ENCODE measurements around the gene GRK5.

Gene GRK5

GRCh38 chr10:119265691-119266090 lies 58.3 kb downstream of the GRK5 start:
- no peaks in the 10 kb centered on the region for H3K9me3 ChIP-seq
- no peak for TF ChIP-seq CTCF (IDR thresholded peaks at IDR 0.05)
- H3K4me3 ChIP-seq, result no peak overlapping the region
- H3K27me3 ChIP-seq, result no peaks in the 10 kb centered on the region
- H3K27ac ChIP-seq, result no peak overlapping the region
- H3K4me1 ChIP-seq, result peaks cover 4 to 28% (median 12%) of the 10 kb centered on the region in 4 donors
- no peak for DNase-seq
- intact Hi-C loops (cut with DNase I; ENCODE audit: low total_unique reads), result no loop called here
- peaks cover 0 to 6% (median 0%) of the 10 kb centered on the region in 3 donors for H3K36me3 ChIP-seq

- Histone ChIP-seq H3K9me3 (no peaks in the 10 kb centered on the region), H3K27ac (no peak overlapping the region), H3K4me1 (peaks cover 5 to 43% (median 25%) of the 10 kb centered on the region in 4 donors), H3K36me3 (peaks cover 0 to 6% (median 0%) of the 10 kb centered on the region in 3 donors), H3K27me3 (no peaks in the 10 kb centered on the region), H3K4me3 (no peak overlapping the region)
- TF ChIP-seq CTCF (IDR thresholded peaks at IDR 0.05), result no peak
- DNase-seq, result no peak
- intact Hi-C loops (cut with DNase I; ENCODE audit: low total_unique reads), result no loop called here
These were observed 60.0 kb downstream of the GRK5 start for GRCh38 chr10:119267384-119267783.

GRCh38 chr10:119268428-119268827 lies 61.1 kb downstream of the GRK5 start:
- intact Hi-C loops (cut with DNase I; ENCODE audit: low total_unique reads), result no loop called here
- peaks cover 5 to 47% (median 30%) of the 10 kb centered on the region in 4 donors for H3K4me1 ChIP-seq
- H3K9me3 ChIP-seq, result no peaks in the 10 kb centered on the region
- DNase-seq, result no peak
- TF ChIP-seq CTCF (IDR thresholded peaks at IDR 0.05), result no peak
- no peak overlapping the region for H3K4me3 ChIP-seq
- H3K27me3 ChIP-seq, result no peaks in the 10 kb centered on the region
- no peak overlapping the region for H3K27ac ChIP-seq
- peaks cover 0 to 6% (median 0%) of the 10 kb centered on the region in 3 donors for H3K36me3 ChIP-seq

GRCh38 chr10:119268871-119269506 lies 61.6 kb downstream of the GRK5 start:
- no peak for DNase-seq
- H3K27me3 ChIP-seq, result no peaks in the 10 kb centered on the region
- H3K9me3 ChIP-seq, result no peaks in the 10 kb centered on the region
- no peak for TF ChIP-seq CTCF (IDR thresholded peaks at IDR 0.05)
- H3K27ac ChIP-seq, result no peak overlapping the region
- intact Hi-C loops (cut with DNase I; ENCODE audit: low total_unique reads), result no loop called here
- peaks cover 0 to 6% (median 0%) of the 10 kb centered on the region in 3 donors for H3K36me3 ChIP-seq
- peaks cover 5 to 50% (median 29%) of the 10 kb centered on the region in 4 donors for H3K4me1 ChIP-seq
- no peak overlapping the region for H3K4me3 ChIP-seq

GRCh38 chr10:119269737-119270136 lies 62.4 kb downstream of the GRK5 start:
- intact Hi-C loops (cut with DNase I; ENCODE audit: low total_unique reads), result no loop called here
- no peak overlapping the region for H3K4me3 ChIP-seq
- DNase-seq, result peak in 1 of 2 donors; percentile 28
- H3K4me1 ChIP-seq, result peaks cover 5 to 51% (median 30%) of the 10 kb centered on the region in 4 donors
- peaks cover 0 to 6% (median 0%) of the 10 kb centered on the region in 3 donors for H3K36me3 ChIP-seq
- no peaks in the 10 kb centered on the region for H3K9me3 ChIP-seq
- no peak for TF ChIP-seq CTCF (IDR thresholded peaks at IDR 0.05)
- peak overlapping the region in 1 of 2 donors; percentile 53 for H3K27ac ChIP-seq
- H3K27me3 ChIP-seq, result no peaks in the 10 kb centered on the region

Data from tibial artery (tissue), 4 donors.